SU-DHL-6 (cell line): ENCODE data around the gene CORO1C.

Source experiments
- H2AFZ ChIP-seq: fragments of 200-600 bp; sonication (generic); 2 replicates; pipeline ENCODE4 v1.6.1; 2014; ENCODE audit warnings: low read depth, mild to moderate bottlenecking, moderate library complexity, mixed read lengths, antibody characterized with exemption, low read length; ENCODE audit not compliant: severe bottlenecking
- H3F3A ChIP-seq: fragments of 200-600 bp; shearing (Covaris generic); 2 replicates; pipeline ENCODE4 v1.6.0; 2016; ENCODE audit warnings: antibody characterized with exemption, mild to moderate bottlenecking; ENCODE audit not compliant: insufficient read depth
- H3K27ac ChIP-seq: fragments of 200-600 bp; sonication (generic); 2 replicates; pipeline ENCODE4 v1.5.1; 2016; ENCODE audit warnings: low read depth, mild to moderate bottlenecking, low read length, moderate library complexity, mixed read lengths
- H3K27me3 ChIP-seq: fragments of 200-600 bp; sonication (generic), shearing (Covaris generic); 2 replicates; pipeline ENCODE4 v1.6.0; 2014; ENCODE audit warnings: mild to moderate bottlenecking, low read length
- H3K36me3 ChIP-seq: fragments of 200-600 bp; sonication (generic); 2 replicates; pipeline ENCODE4 v1.6.1; 2014; ENCODE audit warnings: mild to moderate bottlenecking, low read length, mixed read lengths
- H3K4me2 ChIP-seq: fragments of 300-600, 200-600 bp; shearing (Covaris generic), sonication (generic); 2 replicates; pipeline ENCODE4 v1.6.0; 2014; ENCODE audit warnings: low read length, low read depth, mild to moderate bottlenecking; ENCODE audit not compliant: poor library complexity, severe bottlenecking
- H3K4me3 ChIP-seq: fragments of 200-600 bp; sonication (generic); 2 replicates; pipeline ENCODE4 v1.5.1; 2014; ENCODE audit warnings: antibody characterized with exemption, low read length, mild to moderate bottlenecking, mixed read lengths; ENCODE audit not compliant: insufficient read depth, poor library complexity, severe bottlenecking
- H3K79me2 ChIP-seq: fragments of 200-600 bp; sonication (generic); 2 replicates; pipeline ENCODE4 v1.6.1; 2014; ENCODE audit warnings: mild to moderate bottlenecking, low read length, moderate library complexity; ENCODE audit not compliant: insufficient read depth
- H3K9ac ChIP-seq: fragments of 200-600 bp; sonication (generic); 2 replicates; pipeline ENCODE4 v1.7.0; 2014; ENCODE audit warnings: mild to moderate bottlenecking, low read length
- H3K9me2 ChIP-seq: fragments of 200-600 bp; sonication (generic); replicated peaks from 2 replicates; pipeline ENCODE4 v1.6.1; 2014; ENCODE audit warnings: low read length; ENCODE audit not compliant: insufficient read depth
- H3K9me3 ChIP-seq: fragments of 200-600 bp; sonication (generic); 2 replicates; pipeline ENCODE4 v1.6.1; 2014; ENCODE audit warnings: low read length, mixed read lengths; ENCODE audit not compliant: insufficient read depth
- H4K20me1 ChIP-seq: fragments of 200-600 bp; sonication (generic); 2 replicates; pipeline ENCODE4 v1.6.1; 2014; ENCODE audit warnings: low read depth, mild to moderate bottlenecking, antibody characterized with exemption, low read length, moderate library complexity, mixed read lengths
- CTCF ChIP-seq: fragments of 200-600 bp; sonication (generic); IDR thresholded peaks from one replicate; pipeline ENCODE4 v1.5.1; 2017; ENCODE audit warnings: antibody characterized with exemption, mild to moderate bottlenecking, low read length, moderate library complexity; ENCODE audit not compliant: insufficient read depth, poor library complexity, severe bottlenecking
- EZH2phosphoT487 ChIP-seq: fragments of 200-600 bp; sonication (generic), shearing (Covaris generic); conservative IDR thresholded peaks from 2 replicates; pipeline ENCODE4 v1.6.1; 2018; ENCODE audit warnings: mild to moderate bottlenecking, antibody characterized with exemption, low read length, moderate library complexity, mixed read lengths

The CORO1C gene

GRCh38 chr12:108720757-108721514, 10.4 kb downstream of the CORO1C start:
- Histone ChIP-seq H4K20me1 (peaks cover 6% of the 10 kb centered on the region; the same call in 1 of the 2 replicates), H3K79me2 (no peaks in the 10 kb centered on the region), H2AFZ (no peak overlapping the region), H3K9me3 (no peaks in the 10 kb centered on the region), H3K9me2 (no peaks in the 10 kb centered on the region), H3K4me2 (no peak overlapping the region), H3F3A (no peaks in the 10 kb centered on the region), H3K4me3 (no peak overlapping the region), H3K36me3 (no peaks in the 10 kb centered on the region), H3K27ac (no peak overlapping the region), H3K9ac (no peak overlapping the region), H3K27me3 (no peaks in the 10 kb centered on the region)
- TF ChIP-seq EZH2phosphoT487 = no peak
- TF ChIP-seq CTCF = no peak

GRCh38 chr12:108717243-108717642, 14.1 kb downstream of the CORO1C start:
- Histone ChIP-seq H3K27me3 (no peaks in the 10 kb centered on the region), H3K27ac (no peak overlapping the region), H3K9me3 (no peaks in the 10 kb centered on the region), H3F3A (no peaks in the 10 kb centered on the region), H3K4me2 (no peak overlapping the region), H3K9me2 (no peaks in the 10 kb centered on the region), H3K79me2 (no peaks in the 10 kb centered on the region), H2AFZ (no peak overlapping the region), H4K20me1 (peaks cover 6% of the 10 kb centered on the region; the same call in 1 of the 2 replicates), H3K36me3 (no peaks in the 10 kb centered on the region), H3K9ac (no peak overlapping the region), H3K4me3 (no peak overlapping the region)
- TF ChIP-seq CTCF (no peak), EZH2phosphoT487 (no peak)

- Histone ChIP-seq H3K9ac (no peak overlapping the region), H3K9me2 (no peaks in the 10 kb centered on the region), H3K4me3 (no peak overlapping the region), H3K79me2 (no peaks in the 10 kb centered on the region), H3K27me3 (no peaks in the 10 kb centered on the region), H3K27ac (no peak overlapping the region), H2AFZ (no peak overlapping the region), H3K4me2 (peak overlapping the region; percentile 50), H3F3A (no peaks in the 10 kb centered on the region), H3K36me3 (no peaks in the 10 kb centered on the region), H4K20me1 (no peaks in the 10 kb centered on the region), H3K9me3 (no peaks in the 10 kb centered on the region)
- no peak for TF ChIP-seq EZH2phosphoT487
- TF ChIP-seq CTCF = no peak
These were observed 16.5 kb downstream of the CORO1C start for GRCh38 chr12:108714866-108715265.
